IMR-90 (cell line): ENCODE measurements around the gene SLC50A1.

ENCODE experiments used
- POLR2A ChIP-seq: IDR thresholded peaks from 2 replicates; pipeline ENCODE4 v1.6.1; 2012; ENCODE audit warnings: mild to moderate bottlenecking, low read depth, low read length
- RAD21 ChIP-seq: IDR thresholded peaks from 2 replicates; pipeline ENCODE4 v1.6.1; 2012; ENCODE audit warnings: low read length, improper control_type of control experiment
- TF ChIP-seq, protein P1 (sequence below): conservative IDR thresholded peaks from 2 replicates; pipeline ENCODE4 v1.5.1; 2012; ENCODE audit warnings: mild to moderate bottlenecking, low read depth, low read length, improper control_type of control experiment
- TF ChIP-seq, protein P2 (sequence below): fragments of 150-350 bp; IDR thresholded peaks from 2 replicates; pipeline ENCODE4 v1.6.1; 2017; ENCODE audit warnings: mild to moderate bottlenecking, antibody characterized with exemption, low read length, low read depth

DNA sequence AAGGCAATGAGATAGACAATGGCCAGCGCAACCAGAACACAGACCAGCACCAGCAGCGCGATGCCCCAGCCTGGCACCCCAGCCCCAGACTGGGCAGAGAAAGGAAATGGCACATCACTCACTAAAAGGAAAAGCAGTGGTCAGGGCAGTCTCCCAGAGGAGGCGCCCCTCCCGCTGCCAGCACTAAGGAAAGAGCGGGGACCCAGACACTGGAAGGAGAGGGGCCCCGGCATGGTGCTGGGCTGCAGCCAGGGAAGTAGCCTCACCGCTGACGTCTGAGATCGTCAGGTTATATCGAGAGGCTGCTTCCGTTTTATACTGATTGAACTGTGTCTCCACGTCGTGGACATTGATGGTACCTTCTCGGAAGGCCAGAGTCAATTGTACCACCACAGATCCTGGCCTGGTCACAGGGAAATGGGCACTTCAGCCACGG, 51.8 kb downstream of the SLC50A1 start:
- TF ChIP-seq, protein P1, sequence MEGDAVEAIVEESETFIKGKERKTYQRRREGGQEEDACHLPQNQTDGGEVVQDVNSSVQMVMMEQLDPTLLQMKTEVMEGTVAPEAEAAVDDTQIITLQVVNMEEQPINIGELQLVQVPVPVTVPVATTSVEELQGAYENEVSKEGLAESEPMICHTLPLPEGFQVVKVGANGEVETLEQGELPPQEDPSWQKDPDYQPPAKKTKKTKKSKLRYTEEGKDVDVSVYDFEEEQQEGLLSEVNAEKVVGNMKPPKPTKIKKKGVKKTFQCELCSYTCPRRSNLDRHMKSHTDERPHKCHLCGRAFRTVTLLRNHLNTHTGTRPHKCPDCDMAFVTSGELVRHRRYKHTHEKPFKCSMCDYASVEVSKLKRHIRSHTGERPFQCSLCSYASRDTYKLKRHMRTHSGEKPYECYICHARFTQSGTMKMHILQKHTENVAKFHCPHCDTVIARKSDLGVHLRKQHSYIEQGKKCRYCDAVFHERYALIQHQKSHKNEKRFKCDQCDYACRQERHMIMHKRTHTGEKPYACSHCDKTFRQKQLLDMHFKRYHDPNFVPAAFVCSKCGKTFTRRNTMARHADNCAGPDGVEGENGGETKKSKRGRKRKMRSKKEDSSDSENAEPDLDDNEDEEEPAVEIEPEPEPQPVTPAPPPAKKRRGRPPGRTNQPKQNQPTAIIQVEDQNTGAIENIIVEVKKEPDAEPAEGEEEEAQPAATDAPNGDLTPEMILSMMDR, result no peak
- TF ChIP-seq POLR2A, result no peak
- TF ChIP-seq, protein P2, sequence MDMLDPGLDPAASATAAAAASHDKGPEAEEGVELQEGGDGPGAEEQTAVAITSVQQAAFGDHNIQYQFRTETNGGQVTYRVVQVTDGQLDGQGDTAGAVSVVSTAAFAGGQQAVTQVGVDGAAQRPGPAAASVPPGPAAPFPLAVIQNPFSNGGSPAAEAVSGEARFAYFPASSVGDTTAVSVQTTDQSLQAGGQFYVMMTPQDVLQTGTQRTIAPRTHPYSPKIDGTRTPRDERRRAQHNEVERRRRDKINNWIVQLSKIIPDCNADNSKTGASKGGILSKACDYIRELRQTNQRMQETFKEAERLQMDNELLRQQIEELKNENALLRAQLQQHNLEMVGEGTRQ, result no peak
- TF ChIP-seq RAD21, result no peak
